ENCODE measurements around the gene RBM20. TPM values are rescaled to one million over a fixed set of nuclear protein-coding genes. Genes with fewer than 3 reads are reported as not detected.

The RBM20 gene
- total and polyA plus RNA-seq, 10 of the 15 experiments (the other 5 are each of a cell fraction or from before 2014, with no cell fraction given): 0.04 to 0.26 (median 0.15) TPM

- in situ Hi-C loops (cut with MboI): no loop called here
- intact Hi-C loops (cut with micrococcal nuclease; ENCODE audit: unreplicated experiment): no loop called here
- no peak for FAIRE-seq
- TF ChIP-seq SIN3A (IDR thresholded peaks at IDR 0.05; ENCODE audit: low read depth, low read length): no peak
- TF ChIP-seq EP300 (IDR thresholded peaks at IDR 0.05; ENCODE audit: borderline replicate concordance in 1 of 2, control insufficient read depth in 1 of 2, low read depth in 2 of 2, low read length in 2 of 2): 0 out of 4 replicates have a peak, but pooled peaks have one; percentile 7 to 34
- TF ChIP-seq USF1 (IDR thresholded peaks at IDR 0.05; ENCODE audit: borderline replicate concordance, extremely low read length, insufficient read depth, low read depth, low read length): no peak
- TF ChIP-seq E2F4 (IDR thresholded peaks at IDR 0.05; ENCODE audit: low read depth, low read length): no peak
- TF ChIP-seq ASH2L (IDR thresholded peaks at IDR 0.05; ENCODE audit: borderline replicate concordance, low read depth): no peak
- TF ChIP-seq SUZ12 (IDR thresholded peaks at IDR 0.05; ENCODE audit: unreplicated experiment): no peak
- no peak for TF ChIP-seq E2F8 (IDR thresholded peaks at IDR 0.05; ENCODE audit: low read depth, partially characterized antibody)
- TF ChIP-seq HCFC1 (IDR thresholded peaks at IDR 0.05; ENCODE audit: low read length): no peak
- TF ChIP-seq SP1 (IDR thresholded peaks at IDR 0.05; ENCODE audit: low read depth, low read length): no peak
- peak; percentile 78 for TF ChIP-seq MEF2B (IDR thresholded peaks at IDR 0.05; ENCODE audit: partially characterized antibody, poor library complexity, severe bottlenecking)
- TF ChIP-seq EED (IDR thresholded peaks at IDR 0.05; ENCODE audit: low read depth): no peak
- peak; percentile 63; the same call in 1 of the 2 replicates for TF ChIP-seq GATAD2B (conservative IDR thresholded peaks at IDR 0.05; ENCODE audit: low read depth)
- TF ChIP-seq MLLT1 (IDR thresholded peaks at IDR 0.05): peak; percentile 43; the same call in 1 of the 2 replicates
- TF ChIP-seq ATF7 (IDR thresholded peaks at IDR 0.05; ENCODE audit: low read depth): peak; percentile 53
- no peak for TF ChIP-seq WRNIP1 (IDR thresholded peaks at IDR 0.05; ENCODE audit: borderline replicate concordance, low read depth, low read length)
- TF ChIP-seq IKZF1 (conservative IDR thresholded peaks at IDR 0.05): peak; percentile 62
- TF ChIP-seq NRF1 (conservative IDR thresholded peaks at IDR 0.05; ENCODE audit: low read depth, low read length): no peak
- 0 out of 2 replicates have a peak, but pooled peaks have one; percentile 25 for TF ChIP-seq RUNX3 (IDR thresholded peaks at IDR 0.05; ENCODE audit: low read length)
Observed at GRCh38 chr10:110850099-110850498, 206.0 kb downstream of the RBM20 start.

More at GRCh38 chr10:110850099-110850498, 206.0 kb downstream of the RBM20 start:
- H3K79me2 ChIP-seq (ENCODE audit: control insufficient read depth, insufficient read depth, low read length): no peaks in the 10 kb centered on the region
- ChIA-PET RAD21 (ENCODE audit: unreplicated experiment) (interaction anchor here (0.6 to 5.9 kb wide), 11 partner anchors 7 to 76 kb away, joined by 3 to 50 read pairs (median 6); partner anchors contain the start of genes BBIP1, PDCD4 and SHOC2), POLR2A (interaction anchor here (0.7 to 6.2 kb wide), 9 partner anchors 8 to 76 kb away, joined by 3 to 43 read pairs (median 6); partner anchors contain the start of gene PDCD4), SMC1A (ENCODE audit: uncharacterized antibody, unreplicated experiment) (interaction anchor here (0.7 to 6.2 kb wide), 15 partner anchors 8 to 107 kb away, joined by 3 to 86 read pairs (median 4); partner anchors contain the start of gene PDCD4), CTCF (interaction anchor here (1.0 to 3.0 kb wide), 7 partner anchors 8 to 43 kb away, joined by 3 to 9 read pairs (median 6); no protein-coding TSS in a partner anchor)
- H3K36me3 ChIP-seq (ENCODE audit: control insufficient read depth in 2 of 2, insufficient read depth in 2 of 2, low read length in 1 of 2): no peaks in the 10 kb centered on the region
- H3K4me1 ChIP-seq (ENCODE audit: control insufficient read depth, insufficient read depth, low read length): peaks cover 58% of the 10 kb centered on the region
- no peak overlapping the region for H3K4me3 ChIP-seq
- no peak for DNase-seq (ENCODE audit: low read depth, low spot score)
- no peak overlapping the region for H2AFZ ChIP-seq (ENCODE audit: control insufficient read depth, low read depth, low read length)
- no TSS peak for BruUV-seq (replicated peaks)
- H3K27me3 ChIP-seq (replicated peaks in 1 of 2; ENCODE audit: control insufficient read depth in 2 of 2, insufficient read depth in 2 of 2, low read length in 1 of 2): no peaks in the 10 kb centered on the region
- H4K20me1 ChIP-seq (ENCODE audit: control insufficient read depth, insufficient read depth): no peaks in the 10 kb centered on the region
- no peak overlapping the region for H3K4me2 ChIP-seq (ENCODE audit: control insufficient read depth, insufficient read depth)
- H3K27ac ChIP-seq (ENCODE audit: control insufficient read depth, insufficient read depth): peak overlapping the region; percentile 34; the same call in 1 of the 2 replicates
- H3K9ac ChIP-seq (ENCODE audit: control insufficient read depth, insufficient read depth, low read length): no peak overlapping the region
- H3K9me3 ChIP-seq (replicated peaks; ENCODE audit: control insufficient read depth, insufficient read depth, low read length): no peaks in the 10 kb centered on the region
- WGBS (ENCODE audit: insufficient coverage, insufficient replicate concordance, low lambda C conversion rate, missing lambda C conversion rate): 98% methylated on average over 3 of the region's 3 CpGs
- peak; percentile 57 for ATAC-seq

Measured in GM12878 (cell line).